T-helper 1 cell (primary cell): ENCODE measurements around the gene TPSD1.
"Not testable (repeated sequence)": the region's sequence is repeated elsewhere in the genome, so short reads cannot be mapped to it uniquely, and the experiment has no call there.

ENCODE experiments used
- DNase-seq, 5 donors: peaks; one replicate each; pipeline ENCODE4 v3.0.0-alpha.2; 2012 to 2020

The TPSD1 gene

GRCh38 chr16:1221628-1222552 is 34.0 kb upstream of the TPSD1 start:
- no peak for DNase-seq

GRCh38 chr16:1222553-1223354 is 33.1 kb upstream of the TPSD1 start:
- no peak for DNase-seq

GRCh38 chr16:1223355-1224214 is 32.3 kb upstream of the TPSD1 start:
- peak in 1 of 5 donors; percentile 2 for DNase-seq

GRCh38 chr16:1224558-1224957 is 31.3 kb upstream of the TPSD1 start:
- DNase-seq, result no peak

GRCh38 chr16:1225051-1225451 is 30.8 kb upstream of the TPSD1 start, which contains the start of gene TPSG1:
TSS of gene TPSG1 (minus strand) at chr16:1225268. CDS start at chr16:1225252, 16 bp downstream.
- DNase-seq, result peak in 1 of 5 donors; percentile 3

GRCh38 chr16:1225728-1226311 is 30.0 kb upstream of the TPSD1 start:
- peak in 1 of 5 donors; percentile 1 for DNase-seq

DNA sequence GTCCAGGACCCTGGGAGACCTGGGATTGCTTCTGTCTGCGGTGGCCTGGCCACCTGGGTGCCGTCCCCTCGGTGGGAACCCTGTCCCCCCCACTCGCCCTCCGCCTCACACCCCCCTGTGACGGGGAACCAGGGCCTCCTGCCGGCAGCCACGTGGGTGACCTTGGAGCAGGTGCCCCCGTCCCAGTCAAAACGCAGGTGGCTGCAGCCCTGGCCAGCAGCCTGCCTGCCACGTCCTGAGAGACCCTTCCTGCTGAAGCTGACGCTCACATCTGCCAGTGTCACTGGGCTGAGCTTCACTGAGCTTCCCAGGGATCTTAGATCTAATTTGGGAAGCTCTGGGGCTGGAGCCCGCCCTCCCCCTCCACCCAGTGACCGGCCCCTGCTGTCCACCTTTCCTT is 29.2 kb upstream of the TPSD1 start:
- peak in 1 of 5 donors; percentile 1 for DNase-seq

- peak in 1 of 5 donors; percentile 4 for DNase-seq
These were observed 27.6 kb upstream of the TPSD1 start for GRCh38 chr16:1228227-1228626.

DNA sequence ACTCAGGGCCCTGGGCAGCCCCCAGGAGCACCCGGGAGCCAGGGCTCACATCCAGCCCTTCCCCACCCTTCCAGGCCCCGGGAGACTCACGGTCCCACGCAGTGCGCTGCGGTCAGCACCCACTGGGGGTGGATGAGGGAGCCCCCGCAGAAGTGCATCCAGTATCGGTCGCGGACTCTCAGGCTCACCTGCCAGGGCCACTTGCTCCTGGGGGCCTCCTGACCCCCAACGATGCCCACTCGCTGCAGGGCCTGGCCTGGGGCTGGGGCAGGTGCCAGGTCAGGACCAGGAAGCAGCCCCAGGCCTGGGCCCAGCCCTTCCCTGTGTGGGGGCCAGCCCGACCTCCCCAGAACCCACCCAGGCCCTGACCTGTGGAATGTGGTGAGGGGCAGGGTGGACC is 26.4 kb upstream of the TPSD1 start:
- DNase-seq, result peak in 1 of 5 donors; percentile 1

GRCh38 chr16:1230084-1230470 is 25.8 kb upstream of the TPSD1 start, which contains the start of gene TPSB2:
TSS of gene TPSB2 (minus strand) at chr16:1230184. CDS start at chr16:1229951, 233 bp downstream.
- DNase-seq, result not testable (repeated sequence)

GRCh38 chr16:1230471-1231212 is 25.2 kb upstream of the TPSD1 start:
- DNase-seq, result not testable (repeated sequence)

DNA sequence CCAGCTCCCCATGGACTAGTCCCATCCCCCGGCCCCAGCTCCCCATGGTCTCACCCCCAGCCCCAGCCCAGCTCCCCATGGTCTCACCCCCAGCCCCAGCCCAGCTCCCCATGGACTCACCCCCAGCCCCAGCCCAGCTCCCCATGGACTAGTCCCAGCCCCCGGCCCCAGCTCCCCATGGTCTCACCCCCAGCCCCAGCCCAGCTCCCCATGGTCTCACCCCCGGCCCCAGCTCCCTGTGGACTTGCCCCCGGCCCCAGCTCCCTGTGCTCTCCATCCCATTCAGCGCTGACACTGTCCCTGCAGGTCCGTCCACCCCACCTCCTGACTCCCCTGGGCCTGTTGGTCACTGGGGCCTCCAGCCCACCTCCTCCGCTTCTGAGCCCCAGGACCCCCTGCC is 24.6 kb upstream of the TPSD1 start:
- peak in 1 of 5 donors; percentile 1 for DNase-seq

- DNase-seq, result not testable (repeated sequence)
These were observed 23.7 kb upstream of the TPSD1 start for GRCh38 chr16:1232049-1232748.

DNA sequence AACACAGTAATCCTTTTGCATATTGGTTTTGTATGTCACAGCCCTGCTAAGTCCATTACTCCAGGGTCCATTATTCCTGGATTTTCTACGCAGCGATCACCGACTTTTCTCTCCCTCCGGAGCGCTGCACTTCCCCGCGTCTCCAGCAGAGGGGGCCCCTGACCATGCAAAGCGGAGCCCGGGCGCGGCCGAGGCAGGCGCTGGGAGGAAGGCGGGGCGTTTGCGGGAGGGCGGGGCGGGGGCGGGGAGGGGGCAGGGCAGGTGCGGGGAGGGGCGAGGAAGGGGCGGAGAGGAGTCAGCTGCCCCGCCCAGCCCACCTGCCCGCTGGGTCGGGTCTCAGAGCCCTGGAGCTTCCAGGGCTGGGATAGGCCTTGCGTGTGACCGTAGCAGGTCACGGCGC is 19.2 kb upstream of the TPSD1 start:
- not testable (repeated sequence) for DNase-seq

DNA sequence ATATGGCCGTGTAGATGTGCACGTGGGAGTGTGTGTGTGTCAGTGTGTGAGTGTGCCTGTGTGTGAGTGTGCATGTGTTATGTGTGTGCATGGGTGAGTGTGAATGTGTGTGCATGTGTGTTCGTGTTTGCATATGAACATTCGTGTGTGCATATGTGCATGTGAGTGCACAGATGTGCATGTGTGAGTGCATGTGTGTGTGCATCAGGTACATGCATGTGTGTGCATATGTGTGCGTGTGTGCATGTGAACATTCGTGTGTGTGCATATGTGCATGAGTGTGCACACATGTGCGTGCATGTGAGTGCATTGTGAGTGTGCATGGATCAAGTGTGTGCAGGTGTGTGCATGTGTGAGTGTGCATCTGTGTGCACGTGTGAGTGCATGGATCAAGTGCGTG is 17.9 kb upstream of the TPSD1 start:
- DNase-seq, result no peak

DNA sequence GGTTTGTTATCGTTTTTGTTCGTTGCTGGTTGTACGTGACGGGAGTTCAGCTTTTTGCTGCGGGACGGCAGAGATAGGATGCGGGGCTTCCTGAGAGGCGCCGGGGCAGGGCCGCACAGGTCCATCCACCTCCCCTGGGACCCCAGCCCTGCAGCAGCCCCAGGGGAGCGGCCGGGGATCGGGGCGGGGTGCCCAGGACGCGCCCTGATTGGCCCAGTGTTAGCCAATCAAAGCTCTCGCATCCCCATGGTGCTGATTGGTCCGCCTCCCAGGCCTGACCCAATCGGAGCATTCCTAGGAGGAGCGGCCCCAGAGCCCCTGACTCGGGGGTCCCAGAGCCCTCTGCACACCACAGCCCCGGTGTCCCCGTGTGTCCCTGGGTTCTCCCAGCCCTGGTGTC is 17.0 kb upstream of the TPSD1 start:
- DNase-seq, result not testable (repeated sequence)

DNA sequence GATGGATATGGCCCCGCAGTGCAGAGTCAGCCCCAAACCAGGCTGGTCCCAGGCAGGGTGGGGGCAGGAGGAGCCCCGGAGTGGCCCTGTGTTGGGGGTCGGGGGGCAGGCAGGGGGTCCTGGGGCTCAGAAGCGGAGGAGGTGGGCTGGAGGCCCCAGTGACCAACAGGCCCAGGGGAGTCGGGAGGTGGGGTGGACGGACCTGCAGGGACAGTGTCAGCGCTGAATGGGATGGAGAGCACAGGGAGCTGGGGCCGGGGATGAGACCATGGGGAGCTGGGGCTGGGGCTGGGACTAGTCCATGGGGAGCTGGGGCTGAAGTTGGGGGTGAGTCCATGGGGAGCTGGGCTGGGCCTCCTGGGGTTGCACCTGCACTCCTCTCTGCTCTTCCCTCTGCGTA is 16.3 kb upstream of the TPSD1 start:
- DNase-seq, result peak in 1 of 5 donors; percentile 7

- not testable (repeated sequence) for DNase-seq
These were observed 15.4 kb upstream of the TPSD1 start, which contains the start of gene TPSAB1 for GRCh38 chr16:1240436-1240835. TSS of gene TPSAB1 (plus strand) at chr16:1240705. CDS start at chr16:1240939, 234 bp downstream.

GRCh38 chr16:1241081-1241480 is 14.8 kb upstream of the TPSD1 start:
- not testable (repeated sequence) for DNase-seq

DNA sequence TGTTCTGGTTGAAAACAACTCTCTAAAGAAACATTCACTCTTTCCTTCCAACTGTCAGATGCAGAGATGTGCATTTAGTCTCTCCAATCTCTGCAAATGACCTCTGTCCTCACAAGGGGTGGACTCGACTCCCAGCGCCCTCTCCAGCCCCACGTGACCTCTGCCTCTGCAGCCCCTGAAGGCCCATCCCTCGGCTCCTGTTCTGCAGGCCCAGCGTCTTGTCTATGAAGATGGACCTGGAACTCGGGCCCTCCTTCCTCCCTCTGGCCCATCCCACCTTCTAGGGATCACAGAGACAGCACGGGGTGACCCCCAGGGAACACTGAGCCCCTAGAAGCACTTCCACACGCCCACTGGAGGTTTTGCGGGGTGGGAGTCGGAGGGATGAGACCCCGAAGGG is 12.5 kb upstream of the TPSD1 start:
- DNase-seq, result not testable (repeated sequence)
